Sigmoid colon (tissue), 4 donors: ENCODE measurements around the gene MVB12B.

ENCODE experiments used
- EP300 ChIP-seq, 4 donors: sonication (generic); formaldehyde crosslinking; IDR thresholded peaks; one replicate each; pipeline ENCODE4 v1.6.1; 2017; ENCODE audit warnings: antibody characterized with exemption in 4 of 4
- TF ChIP-seq, protein P1 (sequence below), 4 experiments: fragments of 450-650 bp in 3 of 4; fragments of 200-600 bp in 1 of 4; IDR thresholded peaks; one replicate each; pipeline ENCODE4 v1.5.1; 2016 to 2019; ENCODE audit warnings: antibody characterized with exemption in 4 of 4, mild to moderate bottlenecking in 3 of 4, moderate library complexity in 2 of 4

DNA sequence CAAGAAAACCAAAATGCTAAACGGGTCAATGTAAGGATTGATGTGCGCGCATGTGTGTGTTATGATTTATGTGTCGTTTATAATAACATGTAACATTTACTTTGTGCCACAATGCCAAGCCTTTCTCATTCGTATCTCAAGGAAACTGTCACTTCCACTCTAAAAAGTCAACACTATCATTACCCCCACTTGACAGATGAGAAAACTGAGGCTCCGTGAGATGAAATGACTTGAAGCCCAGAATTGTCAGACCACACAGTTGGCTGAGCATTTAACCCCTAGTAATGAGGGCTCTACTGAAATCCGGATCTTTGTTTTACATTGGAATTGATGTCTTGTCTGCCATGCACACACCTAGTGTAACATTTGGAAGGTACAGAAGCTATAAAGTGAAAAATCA is 192.1 kb downstream of the MVB12B start:
- no peak for TF ChIP-seq EP300 (IDR thresholded peaks at IDR 0.05)
- TF ChIP-seq, protein P1, sequence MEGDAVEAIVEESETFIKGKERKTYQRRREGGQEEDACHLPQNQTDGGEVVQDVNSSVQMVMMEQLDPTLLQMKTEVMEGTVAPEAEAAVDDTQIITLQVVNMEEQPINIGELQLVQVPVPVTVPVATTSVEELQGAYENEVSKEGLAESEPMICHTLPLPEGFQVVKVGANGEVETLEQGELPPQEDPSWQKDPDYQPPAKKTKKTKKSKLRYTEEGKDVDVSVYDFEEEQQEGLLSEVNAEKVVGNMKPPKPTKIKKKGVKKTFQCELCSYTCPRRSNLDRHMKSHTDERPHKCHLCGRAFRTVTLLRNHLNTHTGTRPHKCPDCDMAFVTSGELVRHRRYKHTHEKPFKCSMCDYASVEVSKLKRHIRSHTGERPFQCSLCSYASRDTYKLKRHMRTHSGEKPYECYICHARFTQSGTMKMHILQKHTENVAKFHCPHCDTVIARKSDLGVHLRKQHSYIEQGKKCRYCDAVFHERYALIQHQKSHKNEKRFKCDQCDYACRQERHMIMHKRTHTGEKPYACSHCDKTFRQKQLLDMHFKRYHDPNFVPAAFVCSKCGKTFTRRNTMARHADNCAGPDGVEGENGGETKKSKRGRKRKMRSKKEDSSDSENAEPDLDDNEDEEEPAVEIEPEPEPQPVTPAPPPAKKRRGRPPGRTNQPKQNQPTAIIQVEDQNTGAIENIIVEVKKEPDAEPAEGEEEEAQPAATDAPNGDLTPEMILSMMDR (IDR thresholded peaks at IDR 0.05), result no peak
